K562 (cell line): ENCODE data around the gene RASSF7. TPM values are rescaled to one million over a fixed set of nuclear protein-coding genes. Genes with fewer than 3 reads are reported as not detected.

Experiments
- EGR1 ChIP-seq: fragments of 450-650 bp; conservative IDR thresholded peaks from 2 replicates; pipeline ENCODE4 v1.6.1; 2017; ENCODE audit warnings: mild to moderate bottlenecking
- ETV6 ChIP-seq, 3 experiments: fragments of 150-350 bp in 1 of 3; sonication (generic) in 1 of 3; formaldehyde crosslinking in 1 of 3; IDR thresholded peaks; 2 replicates each; pipeline versions ENCODE4 v1.6.1 to v1.8.0; 2014 to 2022; ENCODE audit warnings: borderline replicate concordance in 2 of 3, low read depth in 2 of 3, antibody characterized with exemption in 1 of 3, low read length in 1 of 3, mild to moderate bottlenecking in 1 of 3, missing genetic modification reagents in 1 of 3
- FOXP1 ChIP-seq: sonication (generic); formaldehyde crosslinking; IDR thresholded peaks from 2 replicates; pipeline ENCODE4 v1.8.0; 2022; ENCODE audit warnings: mild to moderate bottlenecking, missing genetic modification reagents
- HLTF ChIP-seq: fragments of 450-650 bp; IDR thresholded peaks from 2 replicates; pipeline ENCODE4 v1.6.1; 2016
- JUND ChIP-seq, 2 experiments: IDR thresholded peaks; 2 replicates in 1 of 2; 3 replicates in 1 of 2; pipeline ENCODE4 v1.6.1; 2011; ENCODE audit warnings: borderline replicate concordance in 2 of 2, low read depth in 2 of 2, low read length in 2 of 2, improper control_type of control experiment in 1 of 2, missing biosample characterization in 1 of 2, missing genetic modification characterization in 1 of 2, missing genetic modification reagents in 1 of 2
- KDM2B ChIP-seq: fragments of 250-450 bp; sonication (Bioruptor Pico); IDR thresholded peaks from 2 replicates; pipeline ENCODE4 v1.8.0; 2021; ENCODE audit warnings: mild to moderate bottlenecking, moderate library complexity
- MEIS2 ChIP-seq: fragments of 450-650 bp; IDR thresholded peaks from 2 replicates; pipeline ENCODE4 v1.6.1; 2014; ENCODE audit warnings: mild to moderate bottlenecking; ENCODE audit not compliant: partially characterized antibody
- MTA1 ChIP-seq: fragments of 450-650 bp; IDR thresholded peaks from 2 replicates; pipeline ENCODE4 v1.6.1; 2017; ENCODE audit warnings: borderline replicate concordance
- NCOA6 ChIP-seq: fragments of 450-650 bp; IDR thresholded peaks from 2 replicates; pipeline ENCODE4 v1.6.1; 2017; ENCODE audit warnings: mild to moderate bottlenecking
- NFE2L1 ChIP-seq: fragments of 450-650 bp; IDR thresholded peaks from 2 replicates; pipeline ENCODE4 v1.6.1; 2016; ENCODE audit warnings: missing genetic modification characterization, low read depth, mild to moderate bottlenecking, missing compliant biosample characterization, moderate library complexity, borderline replicate concordance
- NR2F6 ChIP-seq: fragments of 450-650 bp; formaldehyde crosslinking; IDR thresholded peaks from 2 replicates; pipeline ENCODE4 v1.4.0; 2020; ENCODE audit warnings: mild to moderate bottlenecking
- RFX5 ChIP-seq: IDR thresholded peaks from 2 replicates; pipeline ENCODE4 v1.6.1; 2011; ENCODE audit warnings: low read depth, mild to moderate bottlenecking, improper control_type of control experiment, low read length
- SMAD1 ChIP-seq: fragments of 150-350 bp; IDR thresholded peaks from 2 replicates; pipeline ENCODE4 v1.6.1; 2014; ENCODE audit warnings: low read length, low read depth; ENCODE audit not compliant: partially characterized antibody
- SMARCB1 ChIP-seq: IDR thresholded peaks from 2 replicates; pipeline ENCODE4 v1.6.1; 2011; ENCODE audit warnings: improper control_type of control experiment, low read depth; ENCODE audit not compliant: insufficient read length
- TBP ChIP-seq: optimal IDR thresholded peaks from 2 replicates; pipeline ENCODE3; 2011; ENCODE audit warnings: low read depth, low read length, improper control_type of control experiment
- THRB ChIP-seq: fragments of 450-650 bp; formaldehyde crosslinking; conservative IDR thresholded peaks from 2 replicates; pipeline ENCODE4 v1.4.0; 2022; ENCODE audit warnings: mild to moderate bottlenecking, missing genetic modification characterization
- XRCC3 ChIP-seq: fragments of 450-650 bp; IDR thresholded peaks from 2 replicates; pipeline ENCODE4 v1.6.1; 2017; ENCODE audit warnings: mild to moderate bottlenecking, moderate library complexity
- ZBTB12 ChIP-seq: fragments of 250-450 bp; sonication (Bioruptor Pico); IDR thresholded peaks from 2 replicates; pipeline ENCODE4 v1.4.0; 2020
- ZBTB26 ChIP-seq: fragments of 450-650 bp; formaldehyde crosslinking; IDR thresholded peaks from 2 replicates; pipeline ENCODE4 v1.4.0; 2022; ENCODE audit warnings: missing genetic modification characterization
- ZFP30 ChIP-seq: fragments of 250-450 bp; sonication (Bioruptor Pico); IDR thresholded peaks from 2 replicates; pipeline ENCODE4 v1.8.0; 2022; ENCODE audit warnings: moderate library complexity, mild to moderate bottlenecking, inconsistent platforms, borderline replicate concordance
- ZNF133 ChIP-seq: fragments of 250-450 bp; sonication (Bioruptor Pico); IDR thresholded peaks from 2 replicates; pipeline ENCODE4 v1.4.0; 2020; ENCODE audit warnings: mild to moderate bottlenecking
- ZNF143 ChIP-seq: sonication (generic); formaldehyde crosslinking; IDR thresholded peaks from 2 replicates; pipeline ENCODE4 v1.9.0; 2022; ENCODE audit warnings: mild to moderate bottlenecking, missing genetic modification reagents
- ZNF384 ChIP-seq: IDR thresholded peaks from 2 replicates; pipeline ENCODE4 v1.6.1; 2012; ENCODE audit warnings: low read depth, low read length, improper control_type of control experiment
- ZNF696 ChIP-seq: fragments of 250-450 bp; sonication (Bioruptor Pico); conservative IDR thresholded peaks from 2 replicates; pipeline ENCODE4 v1.4.0; 2020; ENCODE audit warnings: mild to moderate bottlenecking, moderate library complexity
- polyA plus RNA-seq, 8 experiments: library from polyadenylated mRNA; depleted of rRNA in 4 of 8; stranded (reverse) in 5 of 8; unstranded in 3 of 8; fragments of >200 nt; fragmentation: Nextera tagmentation in 2 of 8; fragmentation: Illumina TruSeq in 1 of 8; extraction: Ambion mirVana in 2 of 8; extraction: Trizol in 1 of 8; gene quantifications; 2 replicates each; pipeline versions ENCODE4 v1.2.1 to v1.2.3, GENCODE V29; 2011 to 2014; ENCODE audit warnings: inconsistent platforms in 1 of 8, missing spikeins in 1 of 8
- total RNA-seq, 7 experiments: library from RNA; depleted of rRNA in 6 of 7; stranded (reverse); fragments of >200 nt in 6 of 7; fragmentation: Illumina TruSeq in 2 of 7; extraction: Trizol in 2 of 7; gene quantifications; 2 replicates each; pipeline versions ENCODE4 v1.2.1 to v1.2.3, GENCODE V29; 2011 to 2021; ENCODE audit warnings: low replicate concordance in 1 of 7
- TF ChIP-seq, protein P1 (sequence below): sonication (generic); formaldehyde crosslinking; IDR thresholded peaks from 2 replicates; pipeline ENCODE4 v1.9.0; 2022; ENCODE audit warnings: mild to moderate bottlenecking, missing genetic modification reagents

RASSF7 gene
- total and polyA plus RNA-seq, 9 of the 15 experiments (the other 6 are each of a cell fraction or from before 2014, with no cell fraction given): 0.41 to 45.2 (median 18.6) TPM

GRCh38 chr11:518463-519202, 42.1 kb upstream of the RASSF7 start (continued):
- TF ChIP-seq, protein P1, sequence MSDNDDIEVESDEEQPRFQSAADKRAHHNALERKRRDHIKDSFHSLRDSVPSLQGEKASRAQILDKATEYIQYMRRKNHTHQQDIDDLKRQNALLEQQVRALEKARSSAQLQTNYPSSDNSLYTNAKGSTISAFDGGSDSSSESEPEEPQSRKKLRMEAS: peak; percentile 92
- TF ChIP-seq ZBTB26 (CRISPR knock-in tag) (no peak), ZNF133 (no peak), THRB (CRISPR knock-in tag) (no peak), SMAD1 (no peak), NFE2L1 (tag) (no peak), XRCC3 (no peak), TBP (peak; percentile 51), HLTF (no peak; the same call in 1 of the 2 replicates), ETV6 (IDR thresholded peaks at IDR 0.05; ENCODE audit: borderline replicate concordance in 1 of 2, low read depth in 2 of 2, low read length in 1 of 2) (0 out of 4 replicates have a peak, but pooled peaks of 1 of the 2 experiments have one; percentile 43), ETV6 (CRISPR knock-in tag; IDR thresholded peaks at IDR 0.05; ENCODE audit: borderline replicate concordance) (no peak), JUND (IDR thresholded peaks at IDR 0.05; ENCODE audit: borderline replicate concordance, low read depth, low read length) (peak; percentile 8), JUND (tag; IDR thresholded peaks at IDR 0.05; ENCODE audit: borderline replicate concordance, low read depth, low read length) (no peak), MTA1 (0 out of 2 replicates have a peak, but pooled peaks have one; percentile 17), KDM2B (CRISPR knock-in tag) (no peak), NCOA6 (no peak), ZBTB12 (CRISPR knock-in tag) (no peak), ZNF384 (peak; percentile 14; the same call in 1 of the 2 replicates), RFX5 (no peak), ZNF143 (CRISPR knock-in tag) (no peak), EGR1 (peak; percentile 61), ZNF696 (no peak), FOXP1 (CRISPR knock-in tag) (peak; percentile 80; the same call in 1 of the 2 replicates), MEIS2 (peak; percentile 2), NR2F6 (CRISPR knock-in tag) (no peak), SMARCB1 (no peak), ZFP30 (no peak)
